DMS114 treated with DMSO at 0.1 percent for 48 hours (cell line): ENCODE data around the gene POU4F1.
"Not testable (repeated sequence)": the region's sequence is repeated elsewhere in the genome, so short reads cannot be mapped to it uniquely, and the experiment has no call there.

ENCODE experiments used
- DNase-seq: peaks from one replicate; lab custom pipeline; 2025; ENCODE audit not compliant: unreplicated experiment; lab: John Stamatoyannopoulos, UW

Gene POU4F1, protein sequence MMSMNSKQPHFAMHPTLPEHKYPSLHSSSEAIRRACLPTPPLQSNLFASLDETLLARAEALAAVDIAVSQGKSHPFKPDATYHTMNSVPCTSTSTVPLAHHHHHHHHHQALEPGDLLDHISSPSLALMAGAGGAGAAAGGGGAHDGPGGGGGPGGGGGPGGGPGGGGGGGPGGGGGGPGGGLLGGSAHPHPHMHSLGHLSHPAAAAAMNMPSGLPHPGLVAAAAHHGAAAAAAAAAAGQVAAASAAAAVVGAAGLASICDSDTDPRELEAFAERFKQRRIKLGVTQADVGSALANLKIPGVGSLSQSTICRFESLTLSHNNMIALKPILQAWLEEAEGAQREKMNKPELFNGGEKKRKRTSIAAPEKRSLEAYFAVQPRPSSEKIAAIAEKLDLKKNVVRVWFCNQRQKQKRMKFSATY

GRCh38 chr13:78603240-78603957 is at the start of gene POU4F1:
POU4F1 (minus strand) TSS chr13:78603552; CDS start chr13:78603326, 226 bp downstream.
- DNase-seq, result no peak

- DNase-seq, result no peak
Observed at GRCh38 chr13:78652651-78653050, 49.3 kb upstream of the POU4F1 start.

GRCh38 chr13:78650717-78651083 is 47.3 kb upstream of the POU4F1 start:
- no peak for DNase-seq

GRCh38 chr13:78649997-78650716 is 46.8 kb upstream of the POU4F1 start:
- DNase-seq, result no peak

DNA sequence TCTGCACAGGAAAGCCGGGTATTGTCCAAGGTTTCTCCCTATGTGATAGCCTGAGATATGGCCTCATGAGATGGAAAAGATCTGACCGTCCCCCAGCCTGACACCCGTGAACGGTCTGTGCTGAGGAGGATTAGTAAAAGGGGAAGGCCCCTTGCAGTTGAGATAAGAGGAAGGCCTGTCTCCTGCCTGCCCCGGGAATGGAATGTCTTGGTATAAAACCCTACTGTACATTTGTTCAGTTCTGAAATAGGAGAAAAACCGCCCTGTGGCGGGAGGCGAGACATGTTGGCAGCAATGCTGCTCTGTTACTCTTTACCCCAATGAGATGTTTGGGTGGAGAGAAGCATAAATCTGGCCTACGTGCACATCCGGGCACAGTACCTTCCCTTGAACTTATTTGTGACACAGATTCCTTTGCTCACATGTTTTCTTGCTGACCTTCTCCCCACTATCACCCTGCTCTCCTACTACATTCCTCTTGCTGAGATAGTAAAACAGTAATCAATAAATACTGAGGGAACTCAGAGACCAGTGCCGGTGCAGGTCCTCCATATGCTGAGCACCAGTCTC is 43.8 kb upstream of the POU4F1 start:
- DNase-seq, result not testable (repeated sequence)

- no peak for DNase-seq
Observed at GRCh38 chr13:78638216-78638615, 34.9 kb upstream of the POU4F1 start.

DNA sequence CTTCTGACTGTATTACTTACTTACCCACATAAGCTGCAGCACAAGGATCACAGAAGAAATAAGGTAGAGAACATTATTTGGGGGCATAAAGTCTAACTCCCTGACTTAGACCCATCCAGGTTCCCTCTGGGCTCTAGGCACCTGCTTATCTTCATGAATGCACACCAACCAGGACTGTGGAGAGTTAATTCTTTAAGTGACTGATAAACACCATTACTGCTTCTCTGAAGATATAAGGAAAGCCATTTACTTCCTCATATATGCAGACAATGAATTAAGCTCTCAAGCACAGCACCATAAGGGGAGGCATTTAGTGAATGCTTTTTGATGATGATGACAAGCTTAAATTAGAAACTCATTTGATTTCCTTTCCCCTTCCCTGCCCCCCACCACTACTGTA is 33.1 kb upstream of the POU4F1 start:
- no peak for DNase-seq

DNA sequence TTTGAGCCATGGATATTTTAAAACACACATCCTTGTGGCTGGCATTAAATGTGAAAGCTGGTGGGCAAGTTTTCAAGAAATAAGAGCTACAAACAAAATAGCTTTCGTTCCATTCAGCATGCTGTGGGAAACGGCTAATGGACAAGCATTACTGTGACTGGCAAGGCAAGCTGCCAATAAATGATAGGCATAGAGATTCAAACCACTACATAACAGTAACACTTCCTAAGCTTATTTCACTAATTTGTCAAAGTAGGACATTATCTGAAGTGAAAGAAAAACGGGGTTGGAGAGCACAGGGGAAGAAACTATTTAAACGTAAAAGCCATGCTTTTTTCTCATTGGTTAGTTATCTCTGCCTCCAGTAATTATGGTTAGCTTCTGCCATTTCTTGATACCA is 29.6 kb upstream of the POU4F1 start:
- no peak for DNase-seq

DNA sequence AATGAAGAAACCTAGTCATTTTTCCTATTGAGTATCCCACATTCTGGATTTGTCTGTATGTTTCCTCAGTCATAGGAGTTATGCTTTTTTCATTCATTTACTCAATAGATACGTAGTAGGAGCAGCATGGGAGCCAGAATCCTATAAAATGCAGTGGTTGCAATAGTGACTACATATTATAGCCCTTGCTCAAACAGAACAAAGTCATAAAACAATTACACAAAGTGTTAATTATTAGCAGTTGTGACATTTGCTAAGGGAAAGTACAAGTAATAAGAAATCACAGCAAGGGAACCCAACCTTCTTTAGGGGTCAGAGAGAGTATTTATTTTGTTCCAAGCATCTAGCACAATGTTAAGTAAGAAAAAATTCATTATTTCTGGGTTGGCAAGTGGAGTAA is 27.7 kb upstream of the POU4F1 start:
- no peak for DNase-seq

DNA sequence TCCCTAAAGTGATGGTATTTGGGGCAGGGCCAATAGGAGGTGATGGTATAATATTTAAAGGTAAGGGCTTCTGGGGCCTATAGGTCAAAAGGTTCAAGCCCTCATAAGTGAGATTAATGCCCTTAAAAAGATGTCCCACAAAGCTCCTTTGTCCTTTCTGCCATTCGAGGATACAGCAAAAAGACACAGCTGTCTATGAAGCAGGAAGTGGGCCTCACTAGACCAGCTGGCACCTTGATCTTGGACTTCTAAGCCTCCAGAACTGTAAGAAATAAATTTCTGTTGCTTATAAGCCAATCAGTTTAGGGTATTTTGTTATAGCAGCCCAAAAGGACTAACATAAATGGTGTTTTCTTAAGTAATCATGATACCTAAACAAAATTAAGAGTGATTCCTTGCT is 27.2 kb upstream of the POU4F1 start:
- no peak for DNase-seq

DNA sequence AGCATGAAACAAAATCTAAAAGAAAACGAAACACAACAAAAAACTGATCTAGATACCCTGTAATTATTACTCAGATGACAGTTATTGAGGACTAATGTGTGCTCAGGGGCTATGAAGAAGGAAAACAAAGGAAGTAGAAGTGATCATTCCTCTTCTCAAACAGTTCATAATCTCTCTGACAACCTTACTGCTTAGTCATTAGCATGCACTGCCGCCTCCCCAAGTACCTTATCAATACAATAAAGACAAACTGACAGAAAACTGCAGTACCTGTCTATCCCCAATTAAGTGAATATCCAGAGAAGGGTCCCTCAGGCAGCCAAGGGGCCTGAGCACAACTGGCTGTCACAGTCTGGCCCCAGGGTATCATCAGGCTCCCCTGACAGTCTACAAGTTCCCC is 22.0 kb upstream of the POU4F1 start:
- DNase-seq, result no peak

- DNase-seq, result no peak
Observed at GRCh38 chr13:78623132-78623531, 19.8 kb upstream of the POU4F1 start.

- DNase-seq, result no peak
Observed at GRCh38 chr13:78620936-78621470, 17.7 kb upstream of the POU4F1 start.

DNA sequence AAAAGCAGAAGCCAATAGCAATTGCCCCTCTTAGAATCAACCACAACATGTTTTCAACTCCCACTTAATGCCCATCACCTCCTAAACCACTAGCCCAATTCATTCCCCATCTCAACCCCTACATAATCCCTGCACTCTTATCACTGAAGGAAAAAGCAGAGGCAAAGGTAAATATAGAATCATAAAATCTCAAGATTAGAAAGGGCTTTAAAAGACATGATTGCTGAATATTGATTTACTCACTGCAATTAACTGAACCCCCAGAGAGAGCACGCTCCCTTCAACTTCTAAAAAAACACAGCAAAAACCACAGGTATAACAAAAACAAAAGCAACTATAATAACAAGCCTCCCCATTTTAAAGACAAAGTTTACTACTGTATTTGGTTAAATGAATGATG is 15.1 kb upstream of the POU4F1 start:
- DNase-seq, result no peak

GRCh38 chr13:78611040-78611439 is 7.7 kb upstream of the POU4F1 start:
- DNase-seq, result no peak

DNA sequence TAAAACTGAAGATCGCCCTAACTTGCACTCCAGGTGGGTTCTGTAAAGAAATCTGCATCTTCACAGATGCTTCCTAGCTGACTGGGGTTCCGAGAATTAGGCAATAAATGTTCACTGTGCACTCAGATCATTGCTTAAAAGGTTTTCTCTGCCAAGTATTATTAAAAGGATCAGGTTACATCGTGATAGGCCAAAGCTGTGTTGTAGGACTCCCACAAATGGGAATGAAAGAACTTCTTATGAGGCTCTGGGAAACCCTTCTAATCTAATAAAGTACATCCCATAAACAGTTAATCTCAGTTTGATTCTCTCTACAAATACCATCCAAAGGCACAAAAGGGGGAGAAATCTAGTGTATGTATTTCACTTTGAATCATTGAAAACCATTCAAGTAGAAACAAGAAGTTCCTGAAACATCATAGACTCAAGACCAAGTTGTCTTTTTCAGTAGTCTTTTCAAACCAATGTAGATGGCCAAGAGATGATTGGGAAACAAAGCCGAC is 7.1 kb upstream of the POU4F1 start:
- DNase-seq, result no peak

DNA sequence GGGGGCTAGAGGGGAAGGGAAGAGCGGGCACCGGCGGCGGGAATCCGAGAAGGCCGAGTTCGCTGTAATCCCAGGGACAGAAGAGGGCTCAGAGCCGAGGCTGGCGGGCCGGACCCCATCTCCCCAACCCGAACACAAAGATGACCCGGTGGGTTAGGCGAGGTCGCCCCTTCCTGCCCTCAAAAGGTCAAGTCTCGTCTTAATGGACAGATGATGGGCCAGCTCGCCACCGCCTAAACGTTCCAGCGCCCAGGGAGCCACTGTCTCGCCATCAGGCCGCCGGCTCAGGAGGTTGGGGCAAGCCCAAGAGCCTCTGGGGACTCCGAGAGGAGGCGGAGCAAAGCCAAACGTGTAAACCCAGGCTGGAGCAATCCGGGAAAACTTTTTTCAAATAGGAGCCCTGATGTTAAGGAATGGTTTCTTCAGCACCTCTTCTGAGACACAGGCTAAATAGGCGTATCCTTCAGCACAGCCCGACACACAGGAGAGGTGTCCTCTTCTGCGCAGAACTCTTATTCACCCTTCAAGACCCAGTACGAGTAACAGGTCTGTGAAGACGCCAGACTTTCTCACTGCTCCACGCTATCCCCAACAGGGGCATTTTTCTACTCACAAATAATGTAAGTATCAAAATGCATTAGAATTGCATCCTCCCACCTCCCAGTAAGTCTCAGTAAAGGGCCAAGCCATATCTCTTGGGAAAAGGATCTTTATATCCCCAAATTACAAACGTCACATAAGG is 6.3 kb upstream of the POU4F1 start:
- no peak for DNase-seq

- no peak for DNase-seq
Observed at GRCh38 chr13:78608688-78609463, 5.5 kb upstream of the POU4F1 start.

GRCh38 chr13:78608252-78608687 is 4.9 kb upstream of the POU4F1 start:
- DNase-seq, result no peak
